ENCODE results near the gene UGT2B28.
"Not testable (repeated sequence)": the region's sequence is repeated elsewhere in the genome, so short reads cannot be mapped to it uniquely, and the experiment has no call there.

GRCh38 chr4:69296356-69296755 lies 16.1 kb downstream of the UGT2B28 start:
- not testable (repeated sequence) for TF ChIP-seq EZH2phosphoT487 (IDR thresholded peaks at IDR 0.05; ENCODE audit: borderline replicate concordance, low read depth); RXRA (IDR thresholded peaks at IDR 0.05; ENCODE audit: borderline replicate concordance, low read depth); CTCF (IDR thresholded peaks at IDR 0.05); TAF1 (IDR thresholded peaks at IDR 0.05; ENCODE audit: borderline replicate concordance, low read depth, low read length); JUND (IDR thresholded peaks at IDR 0.05)
